Measurements from ENCODE around the gene FANK1. TPM values are rescaled to one million over a fixed set of nuclear protein-coding genes. Genes with fewer than 3 reads are reported as not detected.
"Not testable (repeated sequence)": the region's sequence is repeated elsewhere in the genome, so short reads cannot be mapped to it uniquely, and the experiment has no call there.

The FANK1 gene
- total RNA-seq (2013): 0.17 TPM
- under 1 TPM in 1 of 3 donors, not detected in 2; 0.20 TPM for polyA plus RNA-seq
- polyA minus RNA-seq: not detected in 2 replicates
- total RNA-seq: 0.25 to 4.7 (median 0.67) reads per million in 11 experiments

- intact Hi-C loops (cut with micrococcal nuclease): loop anchor here (5.0 to 10.0 kb wide), 2 partner anchors 74 to 148 kb away; partner anchors contain the start of genes BCCIP (in 1 of the 2) and UROS (in 1 of the 2)
- not testable (repeated sequence) for H3K27ac ChIP-seq (ENCODE audit: low read depth in 1 of 2, low read length in 2 of 2); H4K20me1 ChIP-seq (ENCODE audit: insufficient read depth, low read length); H3K27me3 Mint-ChIP-seq (ENCODE audit: low read depth in 3 of 3); H3K9me3 Mint-ChIP-seq; H3K27me3 ChIP-seq (ENCODE audit: control insufficient read depth in 2 of 2, insufficient read depth in 2 of 2, low read length in 2 of 2); H3K36me3 ChIP-seq (replicated peaks in 1 of 2; ENCODE audit: control insufficient read depth in 1 of 2, insufficient read depth in 2 of 2, low read length in 2 of 2); H3K36me3 Mint-ChIP-seq; H3K79me2 ChIP-seq (ENCODE audit: insufficient read depth, low read length); H3K9me3 ChIP-seq (replicated peaks in 1 of 2; ENCODE audit: control insufficient read depth in 1 of 2, insufficient read depth in 1 of 2, low read length in 2 of 2)
- Histone ChIP-seq H2AFZ (ENCODE audit: insufficient read depth, low read depth, low read length, poor library complexity, severe bottlenecking) (peak within 1 kb of the TSS; percentile 87), H3K4me1 (ENCODE audit: control insufficient read depth in 1 of 2, insufficient read depth in 2 of 2, low read length in 2 of 2) (peaks cover 4 to 14% of the 10 kb centered on the region in 2 donors), H3K4me2 (replicated peaks; ENCODE audit: extremely low read depth, low read length, poor library complexity, severe bottlenecking) (peak within 1 kb of the TSS; percentile 80), H3K4me3 (replicated peaks in 1 of 3; ENCODE audit: low read depth in 2 of 3, low read length in 3 of 3) (peak within 1 kb of the TSS; percentile 49 to 79 (median 50)), H3K9ac (ENCODE audit: insufficient read depth, low read length, poor library complexity, severe bottlenecking) (peak within 1 kb of the TSS; percentile 65)
- Mint-ChIP-seq H3K4me1 (peaks cover 19% of the 10 kb centered on the region), H3K4me3 (peak within 1 kb of the TSS; percentile 89 to 95), H3K27ac (peak within 1 kb of the TSS; percentile 19 to 73 (median 55))
- peak; percentile 68 to 82 (median 73) for DNase-seq
- 17% methylated on average over 97 of the region's 106 CpGs for WGBS (ENCODE audit: insufficient coverage)
Observed at GRCh38 chr10:125896088-125896934, at the start of gene FANK1. Gene FANK1, plus strand, starts transcription at chr10:125896564. Its CDS starts 79 bp downstream, at chr10:125896643.

- peaks cover 28 to 94% of the 10 kb centered on the region in 2 donors for H3K36me3 ChIP-seq (replicated peaks in 1 of 2; ENCODE audit: control insufficient read depth in 1 of 2, insufficient read depth in 2 of 2, low read length in 2 of 2)
- peaks cover 0 to 2% (median 1%) of the 10 kb centered on the region in 3 donors for H3K27me3 Mint-ChIP-seq (ENCODE audit: low read depth in 3 of 3)
- no peaks in the 10 kb centered on the region for H3K4me1 Mint-ChIP-seq
- H3K4me2 ChIP-seq (replicated peaks; ENCODE audit: extremely low read depth, low read length, poor library complexity, severe bottlenecking): no peak overlapping the region
- no peak overlapping the region for H3K4me3 ChIP-seq (replicated peaks in 1 of 3; ENCODE audit: low read depth in 2 of 3, low read length in 3 of 3)
- H3K4me3 Mint-ChIP-seq: no peak overlapping the region
- no peak for DNase-seq
- H2AFZ ChIP-seq (ENCODE audit: insufficient read depth, low read depth, low read length, poor library complexity, severe bottlenecking): no peak overlapping the region
- no CpG with 5 or more reads among the region's 3 CpGs for WGBS (ENCODE audit: insufficient coverage)
- H3K9me3 ChIP-seq (replicated peaks in 1 of 2; ENCODE audit: control insufficient read depth in 1 of 2, insufficient read depth in 1 of 2, low read length in 2 of 2): no peaks in the 10 kb centered on the region
- H3K4me1 ChIP-seq (ENCODE audit: control insufficient read depth in 1 of 2, insufficient read depth in 2 of 2, low read length in 2 of 2): no peaks in the 10 kb centered on the region
- no peaks in the 10 kb centered on the region for H4K20me1 ChIP-seq (ENCODE audit: insufficient read depth, low read length)
- H3K27ac Mint-ChIP-seq: peak overlapping the region in 1 of 7 donors; percentile 30
- no peaks in the 10 kb centered on the region for H3K27me3 ChIP-seq (ENCODE audit: control insufficient read depth in 2 of 2, insufficient read depth in 2 of 2, low read length in 2 of 2)
- TF ChIP-seq CTCF (IDR thresholded peaks at IDR 0.05): no peak
- no peak overlapping the region for H3K27ac ChIP-seq (ENCODE audit: low read depth in 1 of 2, low read length in 2 of 2)
- no peak overlapping the region for H3K9ac ChIP-seq (ENCODE audit: insufficient read depth, low read length, poor library complexity, severe bottlenecking)
- no peaks in the 10 kb centered on the region for H3K79me2 ChIP-seq (ENCODE audit: insufficient read depth, low read length)
- intact Hi-C loops (cut with micrococcal nuclease): no loop called here
- H3K36me3 Mint-ChIP-seq: peaks cover 55 to 61% of the 10 kb centered on the region in 2 donors
- H3K9me3 Mint-ChIP-seq: no peaks in the 10 kb centered on the region
Observed at GRCh38 chr10:125846894-125847293, 49.5 kb upstream of the FANK1 start.

Measured in CD14-positive monocyte (primary cell).